GM18868 (cell line): ENCODE data around the gene OS9.

Source experiments
- ATAC-seq: cut with Tn5 transposase; IDR thresholded peaks from one replicate; pipeline ENCODE4 v1.9.1; 2021; ENCODE audit warnings: mild to moderate bottlenecking, moderate library complexity; ENCODE audit not compliant: unreplicated experiment

Gene OS9

DNA sequence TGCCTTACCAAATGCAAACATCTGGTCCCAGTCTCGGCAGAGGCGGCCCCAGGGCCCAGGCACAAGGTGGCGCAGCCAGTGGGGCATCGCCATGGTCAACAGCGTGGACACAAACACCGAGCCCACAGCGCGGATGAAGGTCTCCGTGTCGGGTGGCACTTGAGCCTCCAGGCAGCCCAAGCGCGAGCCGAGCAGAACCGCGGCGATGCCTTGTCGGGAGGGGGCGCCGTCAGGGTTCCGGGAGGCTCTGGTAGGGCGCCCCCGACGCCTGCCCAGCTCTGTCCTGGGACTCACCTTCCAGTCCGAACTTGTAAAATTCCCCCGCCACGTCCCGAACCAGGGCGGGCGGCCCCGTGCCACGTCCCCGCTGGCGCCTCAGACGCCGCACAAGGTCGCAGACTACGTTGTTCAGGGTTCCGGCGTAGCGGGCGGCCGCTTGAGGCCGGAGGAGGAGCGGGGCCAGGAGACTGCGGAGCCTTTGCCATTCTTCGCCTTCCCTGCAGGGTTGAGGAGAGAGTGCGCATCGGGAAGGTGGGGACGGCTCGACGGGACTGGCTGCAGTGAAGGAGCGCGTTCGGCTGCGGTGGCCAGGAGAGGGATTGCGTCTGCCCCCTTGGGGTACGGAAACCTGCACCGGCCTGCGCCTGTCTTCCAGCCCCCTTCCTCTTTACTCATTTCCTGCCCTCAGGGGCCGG is 71.2 kb downstream of the OS9 start:
- ATAC-seq = peak; percentile 67

GRCh38 chr12:57765698-57766463 is 71.9 kb downstream of the OS9 start:
- ATAC-seq = no peak

DNA sequence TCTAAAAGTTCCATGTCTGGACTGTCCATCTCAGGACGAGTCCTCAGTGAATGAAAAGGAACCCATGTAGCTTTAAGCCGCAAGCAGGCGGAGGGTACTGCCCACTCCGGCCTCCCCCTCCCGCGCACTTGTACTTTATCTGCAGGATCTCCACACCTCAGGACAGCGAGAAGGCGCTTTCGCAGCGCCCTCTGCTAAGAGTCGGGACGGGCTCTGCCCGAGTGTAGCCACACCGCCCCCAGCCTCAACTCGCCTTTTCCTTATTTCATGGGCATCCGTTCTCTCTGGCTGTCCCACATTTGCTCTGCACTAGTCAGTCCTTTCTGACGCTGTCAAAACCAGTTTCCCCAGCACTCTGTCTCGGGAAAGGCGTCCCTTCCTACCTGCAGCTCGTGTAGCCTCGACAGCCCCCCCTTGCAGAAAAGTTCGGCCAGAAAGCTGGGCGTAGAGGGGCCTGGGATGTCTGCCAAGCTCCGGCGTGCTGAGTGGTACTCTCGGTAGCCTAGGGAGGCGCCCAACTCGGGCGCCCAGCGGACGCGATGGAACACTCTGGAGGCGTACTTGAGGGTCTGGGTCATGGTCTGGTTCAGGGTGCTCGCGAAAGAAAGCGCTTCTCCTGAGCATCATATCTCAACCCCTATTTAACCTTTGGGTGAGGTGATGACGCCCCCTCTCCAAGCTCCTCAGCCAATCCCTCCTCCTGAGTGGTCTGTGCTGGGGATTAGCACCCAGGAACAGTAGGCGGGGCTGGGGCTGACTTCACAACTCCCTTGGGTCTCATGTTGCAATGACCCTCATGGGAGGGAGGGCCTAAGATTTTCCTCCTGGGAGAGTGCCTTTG is 72.8 kb downstream of the OS9 start, which contains the start of gene CYP27B1:
Gene CYP27B1, minus strand, starts transcription at position 615 of the 841 bp plus-strand sequence. Its CDS starts 37 bp downstream, at position 578.
- ATAC-seq = no peak

- no peak for ATAC-seq
Measured at GRCh38 chr12:57767305-57767698, 73.4 kb downstream of the OS9 start.

- ATAC-seq = no peak
Measured at GRCh38 chr12:57767876-57768275, 73.9 kb downstream of the OS9 start.

DNA sequence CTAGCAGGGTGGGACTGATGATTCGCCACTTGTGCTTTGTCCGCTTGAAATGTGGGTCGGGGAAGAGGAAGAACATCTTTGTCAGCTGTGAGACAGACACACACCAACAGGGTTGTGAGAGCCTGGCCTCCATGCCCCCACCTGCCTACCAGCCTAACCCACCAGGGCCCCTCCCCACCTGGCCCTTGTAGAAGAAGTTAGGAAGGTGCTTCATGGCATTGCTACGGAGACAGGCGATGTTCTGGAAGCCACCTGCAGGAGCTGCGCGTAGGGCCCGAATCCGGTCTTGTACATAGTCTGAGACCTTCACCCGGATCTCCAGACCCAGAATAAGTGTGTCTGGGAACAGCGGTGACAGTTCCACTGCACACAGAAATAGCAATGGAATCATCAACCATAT is 75.7 kb downstream of the OS9 start:
- no peak for ATAC-seq

GRCh38 chr12:57770734-57771133 is 76.8 kb downstream of the OS9 start:
- ATAC-seq = no peak
